Esophagus squamous epithelium (tissue), 5 donors: Measurements from ENCODE around the gene ATG3. TPM values are rescaled to one million over a fixed set of nuclear protein-coding genes. Genes with fewer than 3 reads are reported as not detected.

Source experiments
- DNase-seq: peaks from one replicate; lab custom pipeline; 2025; lab: John Stamatoyannopoulos, UW
- H3K27ac ChIP-seq, 4 donors: fragments of 200-600 bp; sonication (generic); one replicate each; pipeline ENCODE4 v1.5.1; 2016 to 2019; ENCODE audit warnings: mild to moderate bottlenecking in 1 of 4
- H3K27me3 ChIP-seq, 4 donors: fragments of 200-600 bp; sonication (generic); 1 replicate in 3 of 4; 2 replicates in 1 of 4; pipeline versions ENCODE4 v1.5.1 to v1.6.0; 2017 to 2021; ENCODE audit warnings: antibody characterized with exemption in 1 of 4
- H3K36me3 ChIP-seq, 3 donors: fragments of 200-600 bp; sonication (generic); one replicate each; pipeline ENCODE4 v1.5.1; 2016 to 2019
- H3K4me1 ChIP-seq, 3 donors: fragments of 200-600 bp; sonication (generic); one replicate each; pipeline ENCODE4 v1.5.1; 2017 to 2019
- H3K4me3 ChIP-seq, 4 donors: fragments of 200-600 bp; sonication (generic); 1 replicate in 3 of 4; 2 replicates in 1 of 4; pipeline ENCODE4 v1.5.1; 2016 to 2019; ENCODE audit warnings: mild to moderate bottlenecking in 2 of 4, moderate library complexity in 1 of 4
- H3K9me3 ChIP-seq, 3 donors: fragments of 200-600 bp; sonication (generic); one replicate each; pipeline ENCODE4 v1.5.1; 2016 to 2019
- CTCF ChIP-seq, 6 experiments: fragments of 450-650 bp in 4 of 6; fragments of 200-600 bp in 2 of 6; sonication (generic) in 2 of 6; IDR thresholded peaks; one replicate each; pipeline ENCODE4 v1.5.1; 2016 to 2019; ENCODE audit warnings: antibody characterized with exemption in 6 of 6, mild to moderate bottlenecking in 4 of 6, moderate library complexity in 4 of 6
- POLR2A ChIP-seq, 4 donors: fragments of 450-650 bp; IDR thresholded peaks; one replicate each; pipeline ENCODE4 v1.6.1; 2017; ENCODE audit warnings: antibody characterized with exemption in 4 of 4, mild to moderate bottlenecking in 4 of 4, moderate library complexity in 3 of 4
- WGBS, 2 donors: methylation state at CpG; one replicate each; pipeline ENCODE4 v1.1.5; 2018; 5-methylcytosine and 5-hydroxymethylcytosine counted together
- intact Hi-C: fragments of 100-400 bp; cut with DNase I; formaldehyde crosslinking; loops from one replicate; pipeline ENCODE4 v1.15.0; 2022
- total RNA-seq, 4 donors: library from RNA; depleted of rRNA; stranded (reverse); fragments of >200 nt; gene quantifications; one replicate each; pipeline ENCODE4 v1.1.0, GENCODE V29; 2016
- donor health status: DM: yes; HTN: yes; CAD: no.

ATG3 gene
- total RNA-seq, 4 donors from 2014 or later, result 48.3 to 58.6 (median 51.3) TPM

- no peak for DNase-seq
- peaks cover 0 to 17% (median 0%) of the 10 kb centered on the region in 3 donors for H3K36me3 ChIP-seq
- TF ChIP-seq POLR2A (IDR thresholded peaks at IDR 0.05) (no peak), CTCF (IDR thresholded peaks at IDR 0.05) (no peak)
- H3K4me1 ChIP-seq, result peaks cover 5 to 53% (median 24%) of the 10 kb centered on the region in 3 donors
- no peaks in the 10 kb centered on the region for H3K27me3 ChIP-seq
- no peaks in the 10 kb centered on the region for H3K9me3 ChIP-seq
- no peak overlapping the region for H3K27ac ChIP-seq
- no peak overlapping the region for H3K4me3 ChIP-seq
- 70 to 75% methylated on average over 1 of the region's 1 CpG for WGBS, 2 donors
- intact Hi-C loops, result no loop called here
These were observed 3.8 kb downstream of the ATG3 start for GRCh38 chr3:112557976-112558375.

- no peak for TF ChIP-seq CTCF (IDR thresholded peaks at IDR 0.05)
- no peak for TF ChIP-seq POLR2A (IDR thresholded peaks at IDR 0.05)
- Histone ChIP-seq H3K27me3 (no peaks in the 10 kb centered on the region), H3K4me1 (peaks cover 5 to 44% (median 23%) of the 10 kb centered on the region in 3 donors), H3K36me3 (peaks cover 0 to 17% (median 0%) of the 10 kb centered on the region in 3 donors), H3K27ac (no peak overlapping the region), H3K9me3 (no peaks in the 10 kb centered on the region), H3K4me3 (no peak overlapping the region)
- DNase-seq, result no peak
- intact Hi-C loops, result no loop called here
- WGBS, 2 donors, result 74 to 86% methylated on average over 1 of the region's 1 CpG
These were observed 6.1 kb downstream of the ATG3 start for GRCh38 chr3:112555535-112556170.

GRCh38 chr3:112550859-112551258, 10.9 kb downstream of the ATG3 start:
- Histone ChIP-seq H3K27me3 (no peaks in the 10 kb centered on the region), H3K4me1 (peaks cover 0 to 14% (median 3%) of the 10 kb centered on the region in 3 donors), H3K4me3 (no peak overlapping the region), H3K27ac (no peak overlapping the region), H3K9me3 (no peaks in the 10 kb centered on the region), H3K36me3 (peaks cover 0 to 39% (median 9%) of the 10 kb centered on the region in 3 donors)
- no peak for DNase-seq
- intact Hi-C loops, result no loop called here
- WGBS, 2 donors, result 0 to 43% methylated on average over 1 of the region's 1 CpG
- no peak for TF ChIP-seq CTCF (IDR thresholded peaks at IDR 0.05)
- no peak for TF ChIP-seq POLR2A (IDR thresholded peaks at IDR 0.05)

GRCh38 chr3:112546216-112546759, 15.5 kb downstream of the ATG3 start:
- peaks cover 0 to 72% (median 20%) of the 10 kb centered on the region in 3 donors for H3K36me3 ChIP-seq
- no peak for DNase-seq

More at GRCh38 chr3:112546216-112546759, 15.5 kb downstream of the ATG3 start:
- Histone ChIP-seq H3K9me3 (no peaks in the 10 kb centered on the region), H3K4me1 (no peaks in the 10 kb centered on the region), H3K27ac (no peak overlapping the region), H3K4me3 (no peak overlapping the region), H3K27me3 (no peaks in the 10 kb centered on the region)
- 58 to 63% methylated on average over 4 to 5 of the region's 5 CpGs for WGBS, 2 donors
- intact Hi-C loops, result no loop called here
- no peak for TF ChIP-seq POLR2A (IDR thresholded peaks at IDR 0.05)
- no peak for TF ChIP-seq CTCF (IDR thresholded peaks at IDR 0.05)
